Thyroid gland (tissue), 4 donors: ENCODE results near the gene MEOX1. TPM values are rescaled to one million over a fixed set of nuclear protein-coding genes. Genes with fewer than 3 reads are reported as not detected.
A peak's percentile ranks its signal among the peaks of the same experiment; 100 is the strongest.

ENCODE experiments used
- DNase-seq, 2 donors: peaks; one replicate each; pipeline ENCODE4 v3.0.0-alpha.2; 2019
- H3K27ac ChIP-seq, 3 donors: fragments of 200-600 bp; sonication (generic); 1 replicate in 2 of 3; 2 replicates in 1 of 3; pipeline ENCODE4 v1.5.1; 2016 to 2019; ENCODE audit warnings: mild to moderate bottlenecking in 1 of 3, moderate library complexity in 1 of 3
- H3K27me3 ChIP-seq: fragments of 200-600 bp; sonication (generic); one replicate; pipeline ENCODE4 v1.5.1; 2019
- H3K36me3 ChIP-seq, 2 donors: fragments of 200-600 bp; sonication (generic); one replicate each; pipeline ENCODE4 v1.5.1; 2016 to 2019
- H3K4me1 ChIP-seq, 2 donors: fragments of 200-600 bp; sonication (generic); one replicate each; pipeline ENCODE4 v1.5.1; 2017 to 2019
- H3K4me3 ChIP-seq, 3 donors: fragments of 200-600 bp; sonication (generic); replicated peaks in 1 of 3; 1 replicate in 2 of 3; 2 replicates in 1 of 3; pipeline ENCODE4 v1.5.1; 2016; ENCODE audit warnings: mild to moderate bottlenecking in 1 of 3
- H3K9me3 ChIP-seq: fragments of 200-600 bp; sonication (generic); one replicate; pipeline ENCODE4 v1.5.1; 2017
- CTCF ChIP-seq, 6 experiments: fragments of 200-600 bp in 3 of 6; fragments of 450-650 bp in 3 of 6; sonication (generic) in 3 of 6; IDR thresholded peaks; one replicate each; pipeline ENCODE4 v1.5.1; 2016 to 2019; ENCODE audit warnings: antibody characterized with exemption in 6 of 6, mild to moderate bottlenecking in 2 of 6, inconsistent platforms in 1 of 6, moderate library complexity in 1 of 6
- POLR2A ChIP-seq, 2 donors: fragments of 450-650 bp; IDR thresholded peaks; one replicate each; pipeline ENCODE4 v1.6.1; 2017; ENCODE audit warnings: antibody characterized with exemption in 2 of 2, mild to moderate bottlenecking in 2 of 2, moderate library complexity in 1 of 2
- WGBS, 2 donors: methylation state at CpG; one replicate each; pipeline ENCODE4 v1.1.5; 2017; 5-methylcytosine and 5-hydroxymethylcytosine counted together
- intact Hi-C: fragments of 100-400 bp; cut with DNase I; formaldehyde crosslinking; loops from one replicate; pipeline ENCODE4 v1.15.1; 2023
- total RNA-seq, 4 donors: library from RNA; depleted of rRNA; stranded (reverse); fragments of >200 nt; gene quantifications; one replicate each; pipeline ENCODE4 v1.2.3, GENCODE V29; 2016

MEOX1 gene
- total RNA-seq, 4 donors from 2014 or later: 1.1 to 1.9 (median 1.4) TPM; not detected in 1

GRCh38 chr17:43665084-43665936 is 3.6 kb upstream of the MEOX1 start:
- peak overlapping the region in 1 of 3 donors; percentile 6 for H3K27ac ChIP-seq
- TF ChIP-seq POLR2A (IDR thresholded peaks at IDR 0.05): no peak
- no peak for TF ChIP-seq CTCF (IDR thresholded peaks at IDR 0.05)
- 57 to 72% methylated on average over 13 to 26 of the region's 26 CpGs for WGBS, 2 donors
- H3K36me3 ChIP-seq: no peaks in the 10 kb centered on the region
- H3K4me3 ChIP-seq: no peak overlapping the region
- DNase-seq: peak in 1 of 2 donors; percentile 16
- no peaks in the 10 kb centered on the region for H3K9me3 ChIP-seq
- H3K4me1 ChIP-seq: peaks cover 5 to 7% of the 10 kb centered on the region in 2 donors
- intact Hi-C loops: no loop called here
- H3K27me3 ChIP-seq: no peaks in the 10 kb centered on the region

- Histone ChIP-seq H3K36me3 (no peaks in the 10 kb centered on the region), H3K9me3 (no peaks in the 10 kb centered on the region), H3K4me1 (peaks cover 0 to 5% of the 10 kb centered on the region in 2 donors), H3K4me3 (no peak overlapping the region), H3K27ac (no peak overlapping the region), H3K27me3 (no peaks in the 10 kb centered on the region)
- no peak for DNase-seq
- WGBS, 2 donors: 87 to 92% methylated on average over 12 of the region's 12 CpGs
- TF ChIP-seq POLR2A (IDR thresholded peaks at IDR 0.05): no peak
- no peak for TF ChIP-seq CTCF (IDR thresholded peaks at IDR 0.05)
- intact Hi-C loops: no loop called here
Observed at GRCh38 chr17:43664096-43664495, 2.4 kb upstream of the MEOX1 start.

- TF ChIP-seq CTCF (IDR thresholded peaks at IDR 0.05) (no peak), POLR2A (IDR thresholded peaks at IDR 0.05) (no peak)
- no peak for DNase-seq
- peaks cover 0 to 5% of the 10 kb centered on the region in 2 donors for H3K4me1 ChIP-seq
- H3K4me3 ChIP-seq: no peak overlapping the region
- H3K27me3 ChIP-seq: no peaks in the 10 kb centered on the region
- no peaks in the 10 kb centered on the region for H3K36me3 ChIP-seq
- H3K9me3 ChIP-seq: no peaks in the 10 kb centered on the region
- H3K27ac ChIP-seq: no peak overlapping the region
- 85 to 91% methylated on average over 4 of the region's 4 CpGs for WGBS, 2 donors
- intact Hi-C loops: no loop called here
Observed at GRCh38 chr17:43663383-43663782, 1.7 kb upstream of the MEOX1 start.

GRCh38 chr17:43662413-43663141 is 855 bp upstream of the MEOX1 start:
- no peak for TF ChIP-seq CTCF (IDR thresholded peaks at IDR 0.05)
- TF ChIP-seq POLR2A (IDR thresholded peaks at IDR 0.05): no peak
- Histone ChIP-seq H3K4me3 (no peak overlapping the region), H3K9me3 (no peaks in the 10 kb centered on the region), H3K36me3 (no peaks in the 10 kb centered on the region), H3K4me1 (peaks cover 0 to 5% of the 10 kb centered on the region in 2 donors), H3K27ac (no peak overlapping the region), H3K27me3 (no peaks in the 10 kb centered on the region)
- intact Hi-C loops: no loop called here
- peak; percentile 10 to 13 for DNase-seq
- WGBS, 2 donors: 24 to 27% methylated on average over 10 to 12 of the region's 12 CpGs
